PC-3 (cell line): ENCODE results near the gene FARS2.

Experiments
- EZH2 ChIP-seq: fragments of 300-600 bp; sonication (generic); IDR thresholded peaks from one replicate; pipeline ENCODE4 v1.6.1; 2017; ENCODE audit warnings: antibody characterized with exemption, mild to moderate bottlenecking, low read length; ENCODE audit not compliant: unreplicated experiment
- EZH2phosphoT487 ChIP-seq: fragments of 300-600 bp; sonication (generic); IDR thresholded peaks from 2 replicates; pipeline ENCODE4 v1.6.1; 2018; ENCODE audit warnings: mild to moderate bottlenecking, antibody characterized with exemption, low read length, borderline replicate concordance
- TF ChIP-seq, protein P1 (sequence below): fragments of 300-600 bp; sonication (generic); conservative IDR thresholded peaks from 2 replicates; pipeline ENCODE4 v1.5.1; 2017; ENCODE audit warnings: antibody characterized with exemption, low read depth, mild to moderate bottlenecking, low read length

GRCh38 chr6:5504078-5504477, 242.8 kb downstream of the FARS2 start:
- TF ChIP-seq, protein P1, sequence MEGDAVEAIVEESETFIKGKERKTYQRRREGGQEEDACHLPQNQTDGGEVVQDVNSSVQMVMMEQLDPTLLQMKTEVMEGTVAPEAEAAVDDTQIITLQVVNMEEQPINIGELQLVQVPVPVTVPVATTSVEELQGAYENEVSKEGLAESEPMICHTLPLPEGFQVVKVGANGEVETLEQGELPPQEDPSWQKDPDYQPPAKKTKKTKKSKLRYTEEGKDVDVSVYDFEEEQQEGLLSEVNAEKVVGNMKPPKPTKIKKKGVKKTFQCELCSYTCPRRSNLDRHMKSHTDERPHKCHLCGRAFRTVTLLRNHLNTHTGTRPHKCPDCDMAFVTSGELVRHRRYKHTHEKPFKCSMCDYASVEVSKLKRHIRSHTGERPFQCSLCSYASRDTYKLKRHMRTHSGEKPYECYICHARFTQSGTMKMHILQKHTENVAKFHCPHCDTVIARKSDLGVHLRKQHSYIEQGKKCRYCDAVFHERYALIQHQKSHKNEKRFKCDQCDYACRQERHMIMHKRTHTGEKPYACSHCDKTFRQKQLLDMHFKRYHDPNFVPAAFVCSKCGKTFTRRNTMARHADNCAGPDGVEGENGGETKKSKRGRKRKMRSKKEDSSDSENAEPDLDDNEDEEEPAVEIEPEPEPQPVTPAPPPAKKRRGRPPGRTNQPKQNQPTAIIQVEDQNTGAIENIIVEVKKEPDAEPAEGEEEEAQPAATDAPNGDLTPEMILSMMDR, result no peak
- TF ChIP-seq EZH2 (no peak), EZH2phosphoT487 (no peak)
